Measurements from ENCODE around the gene EPAS1.

- TF ChIP-seq MAX (IDR thresholded peaks at IDR 0.05; ENCODE audit: low read depth) = no peak
- no peak for TF ChIP-seq CTCF (IDR thresholded peaks at IDR 0.05)
- TF ChIP-seq GABPA (IDR thresholded peaks at IDR 0.05; ENCODE audit: low read depth) = no peak
- TF ChIP-seq USF2 (IDR thresholded peaks at IDR 0.05; ENCODE audit: borderline replicate concordance, low read depth, low read length) = no peak
- TF ChIP-seq YY1 (IDR thresholded peaks at IDR 0.05; ENCODE audit: low read depth) = no peak
- TF ChIP-seq EZH2phosphoT487 (IDR thresholded peaks at IDR 0.05; ENCODE audit: borderline replicate concordance, low read depth) = no peak
Measured at GRCh38 chr2:46269001-46269400, 28.2 kb upstream of the EPAS1 start.
